M059J (cell line): ENCODE data around the gene SLC38A1. TPM values are rescaled to one million over a fixed set of nuclear protein-coding genes. Genes with fewer than 3 reads are reported as not detected.

Experiments
- DNase-seq: peaks from one replicate; pipeline ENCODE4 v3.0.0-alpha.2; 2012; ENCODE audit warnings: low read depth
- total RNA-seq: library from RNA; depleted of rRNA; stranded (reverse); fragments of >200 nt; shearing (Covaris generic); gene quantifications from 2 replicates; pipeline ENCODE4 v1.2.3, GENCODE V29; 2014

SLC38A1 gene
- total RNA-seq, 1 experiment from 2014 or later = 49.7 TPM

DNA sequence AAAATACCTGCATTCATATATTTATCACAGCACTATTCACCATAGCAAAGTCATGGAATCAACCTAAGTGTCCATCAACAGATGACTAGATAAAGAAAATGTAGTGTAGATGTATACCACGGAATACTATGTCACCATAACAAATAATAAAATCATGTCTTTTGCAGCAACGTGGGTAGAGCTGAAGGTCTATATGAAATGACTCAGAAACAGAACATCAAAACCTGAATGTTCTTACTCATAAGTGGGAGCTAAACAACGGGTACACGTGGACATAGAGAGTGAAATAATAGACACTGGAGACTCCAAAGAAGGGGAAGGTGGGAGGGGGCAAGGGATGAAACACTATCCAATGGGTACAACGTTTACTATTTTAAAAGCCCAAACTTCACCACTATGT lies 37.9 kb downstream of the SLC38A1 start:
- DNase-seq = no peak

DNA sequence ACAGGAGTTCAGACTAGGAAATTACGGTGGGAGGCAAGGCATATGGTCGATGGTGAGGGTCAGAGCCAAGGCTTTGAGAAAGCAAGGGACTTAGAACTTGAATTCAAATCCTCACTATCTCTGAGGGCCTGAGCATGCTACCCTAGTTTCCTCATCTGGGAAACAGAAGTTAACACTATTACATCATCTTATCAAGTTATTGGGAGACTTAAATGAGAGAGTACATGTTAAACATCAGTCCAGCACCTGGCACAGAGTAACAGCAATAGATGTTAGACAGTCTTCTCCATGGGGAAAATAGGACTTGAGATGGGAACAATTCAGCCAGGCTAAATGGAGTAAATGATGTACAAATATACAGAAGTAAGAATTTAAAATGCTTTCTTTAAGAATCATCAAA lies 38.5 kb downstream of the SLC38A1 start:
- DNase-seq = no peak

DNA sequence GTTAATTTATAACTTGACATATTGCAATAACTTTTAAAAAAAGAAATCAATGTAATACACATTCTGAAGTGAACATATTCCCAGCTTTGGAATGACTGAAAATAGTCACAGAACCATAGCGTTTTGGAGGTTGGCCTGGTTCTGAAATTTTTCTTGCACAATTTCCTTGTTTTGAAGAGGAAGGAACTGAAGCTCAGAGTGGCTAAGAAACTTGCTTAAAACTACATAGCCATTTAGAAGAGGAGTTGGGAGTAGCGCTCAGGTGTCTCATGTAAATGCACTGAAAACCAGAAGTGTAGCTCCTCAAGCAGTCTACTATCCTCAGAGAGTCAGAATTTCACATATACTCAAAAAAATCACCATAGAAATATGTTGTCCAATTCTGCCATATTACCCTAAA lies 41.2 kb downstream of the SLC38A1 start:
- DNase-seq = no peak

DNA sequence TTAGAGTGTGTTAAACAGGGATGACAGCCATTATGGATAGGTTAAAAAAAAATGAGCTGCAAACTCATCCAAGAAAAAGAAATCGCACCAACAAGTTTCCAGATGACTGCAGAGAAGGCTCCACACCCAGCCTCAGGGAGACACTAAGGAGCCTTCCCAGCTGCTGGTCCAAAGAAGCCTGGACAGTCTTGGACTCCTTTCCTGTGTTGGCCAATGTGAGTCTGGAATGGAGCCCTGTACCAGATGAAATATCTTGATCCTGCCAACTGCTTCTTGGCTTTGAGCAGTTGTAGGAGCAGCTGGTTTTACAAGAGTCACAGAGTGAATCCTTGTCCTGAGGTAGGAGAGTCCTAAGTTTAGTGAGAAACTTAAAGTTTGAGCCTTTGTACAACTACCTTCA lies 44.5 kb downstream of the SLC38A1 start:
- DNase-seq = no peak

- no peak for DNase-seq
Observed at GRCh38 chr12:46223047-46223446, 45.8 kb downstream of the SLC38A1 start.

GRCh38 chr12:46222636-46223035 lies 46.2 kb downstream of the SLC38A1 start:
- no peak for DNase-seq

DNA sequence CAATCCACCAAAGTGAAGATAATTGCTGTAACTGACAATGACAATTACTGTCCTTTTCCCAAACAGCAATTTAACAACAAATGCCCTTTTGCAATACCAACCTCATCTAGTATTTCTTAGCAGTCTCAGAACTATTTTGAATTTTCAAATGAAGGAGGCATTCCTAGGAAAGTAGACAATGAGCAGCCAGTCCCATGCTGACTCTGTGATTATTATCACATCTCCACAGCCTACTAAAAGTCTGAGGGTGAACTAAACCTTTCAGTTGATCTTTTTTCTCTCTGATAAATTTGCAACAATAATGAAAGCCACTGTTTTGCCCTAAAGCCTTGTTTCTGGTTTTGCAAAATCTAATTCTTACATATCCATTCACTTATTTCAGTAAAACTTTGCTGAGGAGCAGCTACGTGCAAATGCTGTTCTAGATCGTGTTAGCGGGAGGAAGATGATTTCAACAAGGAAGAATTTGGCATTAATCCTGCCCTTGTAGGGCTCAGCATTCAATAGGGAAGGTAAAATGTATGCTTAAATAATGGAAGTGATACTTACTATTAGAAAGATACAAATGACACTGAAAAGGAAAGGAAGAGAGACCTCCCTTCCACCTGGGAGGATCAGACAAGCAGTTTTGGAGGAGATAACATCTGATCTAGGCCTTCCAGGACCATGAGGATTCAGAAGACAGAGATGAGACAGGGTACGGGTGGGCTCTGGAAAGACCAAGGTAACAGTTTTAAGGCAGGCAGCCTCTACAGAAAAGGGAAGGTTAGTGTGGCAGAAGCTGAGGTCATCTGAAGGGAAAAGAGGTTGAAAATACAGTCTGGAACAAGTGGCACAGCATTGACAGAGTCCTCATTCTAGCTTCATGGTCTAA lies 47.4 kb downstream of the SLC38A1 start:
- DNase-seq = peak; percentile 87

- DNase-seq = peak; percentile 98
Observed at GRCh38 chr12:46219877-46220655, 48.8 kb downstream of the SLC38A1 start.

GRCh38 chr12:46219132-46219876 lies 49.5 kb downstream of the SLC38A1 start:
- DNase-seq = no peak

GRCh38 chr12:46218322-46219095 lies 50.3 kb downstream of the SLC38A1 start:
- DNase-seq = no peak

GRCh38 chr12:46217541-46218321 lies 51.1 kb downstream of the SLC38A1 start:
- DNase-seq = no peak

DNA sequence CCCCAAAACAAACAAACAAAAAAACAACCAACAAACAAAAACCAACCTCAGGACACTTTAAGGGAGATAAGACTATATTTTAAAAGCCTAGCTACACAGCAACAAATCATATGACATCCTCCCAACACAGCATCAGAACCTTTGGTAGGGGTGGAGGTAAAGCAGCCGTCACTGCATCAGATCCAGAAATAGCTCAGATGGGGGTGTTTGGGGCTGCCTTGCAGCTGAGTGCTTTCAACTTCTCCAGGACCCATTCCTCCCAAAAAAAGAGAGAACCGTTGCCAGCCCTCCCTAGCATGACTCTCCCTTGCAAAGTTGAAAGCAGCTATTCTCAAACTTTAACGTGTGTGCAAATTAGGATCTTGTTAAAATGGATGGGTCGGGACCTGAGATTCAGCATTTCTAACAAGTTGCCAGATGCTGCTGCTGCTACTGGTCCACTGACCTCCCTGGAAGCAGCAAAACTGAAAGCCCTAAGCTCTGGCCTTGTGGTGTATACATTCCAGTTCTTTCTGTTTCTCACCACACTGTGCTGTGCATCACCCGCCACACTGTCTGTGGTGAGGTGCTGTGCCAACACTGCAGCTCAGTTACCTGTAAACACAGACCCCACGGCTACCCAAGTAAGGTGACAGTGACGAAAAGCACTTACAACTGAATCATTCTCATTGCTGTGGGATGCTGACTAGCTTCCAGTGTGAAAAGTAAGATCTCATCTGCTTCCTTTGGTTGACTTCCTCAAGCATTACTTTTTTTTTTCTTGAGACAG lies 54.0 kb downstream of the SLC38A1 start:
- DNase-seq = peak; percentile 51

DNA sequence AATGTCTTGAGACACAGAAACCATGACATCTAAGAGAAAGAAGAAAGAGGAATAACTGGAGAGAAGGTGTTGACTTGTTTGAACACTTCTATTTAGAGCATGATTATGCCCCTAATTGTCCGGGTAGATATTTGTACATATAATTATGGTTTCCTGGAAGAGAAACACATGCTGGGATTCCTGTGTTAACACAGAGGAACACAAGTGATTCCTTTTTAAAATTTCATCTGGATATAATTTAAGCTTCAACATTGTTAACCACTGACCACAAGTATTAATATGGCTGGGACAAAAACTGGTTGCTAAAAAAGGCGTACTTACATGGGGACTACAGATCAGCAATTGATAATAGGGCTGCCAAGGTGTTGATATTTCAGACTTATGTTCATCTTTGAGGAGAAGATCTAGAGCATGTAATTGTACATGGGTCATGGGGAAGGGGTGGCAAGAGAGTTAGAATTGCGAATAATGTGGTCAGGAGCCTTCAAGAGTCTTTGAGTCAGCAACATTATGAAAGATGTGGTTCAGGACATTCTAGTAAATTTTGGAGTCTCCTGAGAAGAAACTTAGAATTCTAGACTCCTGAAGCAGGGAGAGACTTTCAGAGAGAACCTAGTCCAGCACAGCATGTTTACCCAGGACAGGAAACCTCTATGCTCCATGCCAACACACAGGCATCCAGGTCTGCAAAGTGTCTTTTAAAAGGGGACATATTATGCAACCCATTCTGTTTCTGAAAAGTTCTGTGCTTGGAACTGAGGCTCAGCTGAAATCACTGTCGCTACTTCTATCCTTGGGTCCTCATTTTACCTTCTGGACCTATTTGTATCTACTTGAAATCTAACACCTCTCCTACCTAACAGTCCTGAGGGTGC lies 56.5 kb downstream of the SLC38A1 start:
- DNase-seq = no peak

DNA sequence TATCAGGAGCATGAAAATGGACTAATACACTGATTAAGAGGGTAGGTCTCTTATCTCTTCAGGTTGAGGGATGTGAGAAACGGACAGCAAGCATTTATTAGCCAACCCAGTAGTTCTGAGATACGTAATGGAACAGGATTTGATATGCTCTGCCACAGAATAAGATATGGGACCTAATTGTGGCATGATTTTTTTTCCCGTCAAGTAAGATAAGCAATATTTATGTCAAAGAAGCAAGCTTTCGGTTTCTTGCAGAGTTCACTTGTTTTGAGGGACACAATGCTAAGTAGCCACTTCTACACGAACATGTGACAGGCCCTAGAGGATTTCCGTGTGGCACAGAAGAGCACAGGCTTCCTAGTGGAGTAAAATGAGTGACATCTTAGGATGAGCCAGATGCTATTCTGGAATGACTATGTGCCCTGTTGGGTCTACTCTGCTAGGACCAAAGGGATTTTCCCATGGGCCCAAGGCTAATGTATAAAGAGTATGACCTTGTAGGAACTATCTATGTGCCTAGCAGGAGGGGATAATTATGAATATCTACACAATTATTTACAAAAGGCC lies 57.9 kb downstream of the SLC38A1 start:
- no peak for DNase-seq

DNA sequence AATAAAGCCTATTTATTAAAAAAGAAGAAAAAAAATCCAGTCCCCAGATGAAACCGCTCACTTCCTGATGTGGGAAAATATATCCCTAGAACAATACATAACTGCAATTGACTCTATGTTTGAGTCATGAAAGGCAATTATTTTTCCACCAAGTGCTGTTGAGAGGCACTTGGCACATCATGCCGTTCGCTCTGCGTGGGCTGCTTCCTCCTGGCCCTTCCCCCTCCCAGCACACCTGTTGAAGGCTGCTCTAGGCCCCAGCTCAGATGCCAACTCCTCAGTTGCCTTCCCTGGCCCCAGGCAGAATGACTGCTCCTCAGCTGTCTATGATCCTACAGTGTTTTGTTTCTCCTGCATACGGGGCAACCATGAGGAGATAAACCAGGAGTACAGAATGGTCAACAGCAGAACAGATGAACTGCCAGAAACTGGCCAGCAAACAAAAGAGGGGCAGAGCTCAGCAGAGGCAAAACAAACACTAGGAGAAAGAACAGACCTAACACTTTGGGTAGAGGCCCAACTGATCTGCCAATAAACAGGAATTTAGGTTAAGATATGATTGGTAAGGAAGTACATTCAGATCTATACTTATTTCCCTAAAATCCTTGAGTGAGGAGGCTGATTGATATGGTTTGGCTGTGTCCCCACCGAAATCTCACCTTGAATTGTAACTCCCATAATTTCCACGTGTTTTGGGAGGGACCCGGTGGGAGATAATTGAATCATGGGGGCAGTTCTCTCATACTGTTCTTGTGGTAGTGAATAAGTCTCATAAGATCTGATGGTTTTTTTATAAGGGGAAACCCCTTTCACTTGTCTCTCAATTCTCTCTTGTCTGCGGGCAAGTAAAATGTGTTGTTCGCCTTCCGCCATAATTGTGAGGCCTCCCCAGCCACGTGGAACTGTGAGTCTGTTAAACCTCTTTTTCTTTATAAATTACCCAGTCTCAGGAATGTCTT lies 58.6 kb downstream of the SLC38A1 start:
- DNase-seq = peak; percentile 44

DNA sequence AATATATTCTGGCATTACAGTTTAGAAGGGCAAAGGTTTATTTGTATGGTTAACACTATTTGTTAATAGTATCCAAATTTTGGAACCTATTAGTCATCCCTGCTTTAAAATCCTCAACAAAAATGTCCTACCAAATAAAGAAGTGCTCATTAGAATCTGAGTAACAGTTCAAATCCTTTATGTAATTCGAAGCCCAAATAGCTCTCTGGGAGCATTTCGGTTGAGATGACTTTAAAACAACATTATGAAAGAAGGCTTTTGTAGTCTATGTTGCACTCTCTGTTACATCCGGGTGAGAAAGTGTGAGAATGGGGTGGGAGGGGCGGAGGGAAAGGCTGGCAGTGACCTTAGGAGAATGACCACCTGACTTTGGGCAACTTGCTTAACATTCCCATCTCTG lies 59.7 kb downstream of the SLC38A1 start:
- peak; percentile 55 for DNase-seq

DNA sequence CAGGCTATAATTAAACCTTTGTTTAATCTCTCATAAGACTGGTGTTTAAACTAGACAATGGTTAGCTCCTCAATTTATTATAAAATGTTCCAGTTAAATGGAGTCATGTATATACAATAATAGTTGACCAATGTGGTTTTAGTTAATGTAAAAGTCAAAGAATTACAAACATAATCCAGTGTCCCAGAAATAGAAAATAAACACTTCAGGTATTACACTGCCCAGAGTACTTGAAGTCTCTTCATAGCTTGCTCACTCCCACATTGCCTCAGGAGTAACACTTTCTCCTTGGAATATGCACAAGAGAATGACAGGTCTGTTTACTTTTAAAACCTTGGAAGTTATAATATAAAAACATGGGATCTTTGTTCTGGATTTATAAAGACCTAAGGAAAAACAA lies 60.5 kb downstream of the SLC38A1 start:
- no peak for DNase-seq
